HEK293T (cell line): ENCODE results near the gene PHF1.

Experiments
- FOXA1 ChIP-seq: fragments of 450-650 bp; IDR thresholded peaks from 2 replicates; pipeline ENCODE4 v1.6.1; 2016; ENCODE audit warnings: mild to moderate bottlenecking
- L3MBTL2 ChIP-seq: fragments of 450-650 bp; conservative IDR thresholded peaks from 2 replicates; pipeline ENCODE4 v1.6.1; 2016; ENCODE audit warnings: mild to moderate bottlenecking

GRCh38 chr6:33407132-33407718 is 3.6 kb upstream of the PHF1 start:
- TF ChIP-seq FOXA1 = no peak
- TF ChIP-seq L3MBTL2 = no peak
